ENCODE data around the gene PTPRG.
"Not testable (repeated sequence)": the region's sequence is repeated elsewhere in the genome, so short reads cannot be mapped to it uniquely, and the experiment has no call there.

DNA sequence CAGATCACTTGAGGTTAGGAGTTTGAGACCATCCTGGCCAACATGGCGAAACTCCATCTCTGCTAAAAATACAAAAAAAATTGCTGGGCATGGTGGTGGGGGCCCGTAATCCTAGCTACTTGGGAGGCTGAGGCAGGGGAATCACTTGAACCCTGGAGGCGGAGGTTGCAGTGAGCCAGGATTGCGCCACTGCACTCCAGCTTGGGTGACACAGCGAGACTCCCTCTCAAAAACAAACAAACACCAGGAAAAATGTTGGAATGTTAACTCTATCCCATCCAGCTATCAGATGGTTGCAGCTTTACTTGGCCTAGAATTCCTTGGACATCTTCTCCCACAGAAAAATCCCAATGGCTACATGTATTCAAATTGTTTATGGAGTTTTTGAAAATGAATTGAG is 254.9 kb downstream of the PTPRG start:
- not testable (repeated sequence) for TF ChIP-seq CTCF, POLR2A (IDR thresholded peaks at IDR 0.05)
